ENCODE results near the gene WIPF3. TPM values are rescaled to one million over a fixed set of nuclear protein-coding genes. Genes with fewer than 3 reads are reported as not detected.

WIPF3 gene
- total RNA-seq, 6 experiments from 2014 or later, result not detected

GRCh38 chr7:29810297-29810696, 4.0 kb downstream of the WIPF3 start:
- H3K27ac Mint-ChIP-seq, result no peak overlapping the region
- TF ChIP-seq, protein P1, sequence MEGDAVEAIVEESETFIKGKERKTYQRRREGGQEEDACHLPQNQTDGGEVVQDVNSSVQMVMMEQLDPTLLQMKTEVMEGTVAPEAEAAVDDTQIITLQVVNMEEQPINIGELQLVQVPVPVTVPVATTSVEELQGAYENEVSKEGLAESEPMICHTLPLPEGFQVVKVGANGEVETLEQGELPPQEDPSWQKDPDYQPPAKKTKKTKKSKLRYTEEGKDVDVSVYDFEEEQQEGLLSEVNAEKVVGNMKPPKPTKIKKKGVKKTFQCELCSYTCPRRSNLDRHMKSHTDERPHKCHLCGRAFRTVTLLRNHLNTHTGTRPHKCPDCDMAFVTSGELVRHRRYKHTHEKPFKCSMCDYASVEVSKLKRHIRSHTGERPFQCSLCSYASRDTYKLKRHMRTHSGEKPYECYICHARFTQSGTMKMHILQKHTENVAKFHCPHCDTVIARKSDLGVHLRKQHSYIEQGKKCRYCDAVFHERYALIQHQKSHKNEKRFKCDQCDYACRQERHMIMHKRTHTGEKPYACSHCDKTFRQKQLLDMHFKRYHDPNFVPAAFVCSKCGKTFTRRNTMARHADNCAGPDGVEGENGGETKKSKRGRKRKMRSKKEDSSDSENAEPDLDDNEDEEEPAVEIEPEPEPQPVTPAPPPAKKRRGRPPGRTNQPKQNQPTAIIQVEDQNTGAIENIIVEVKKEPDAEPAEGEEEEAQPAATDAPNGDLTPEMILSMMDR (IDR thresholded peaks at IDR 0.05), result no peak

GRCh38 chr7:29810813-29811482, 4.6 kb downstream of the WIPF3 start:
- Mint-ChIP-seq H3K4me1 (ENCODE audit: low read depth) (no peaks in the 10 kb centered on the region), H3K9me3 (no peaks in the 10 kb centered on the region), H3K4me3 (no peak overlapping the region), H3K36me3 (ENCODE audit: low read depth) (no peaks in the 10 kb centered on the region), H3K27me3 (ENCODE audit: insufficient read depth) (peaks cover 23% of the 10 kb centered on the region), H3K27ac (no peak overlapping the region)
- TF ChIP-seq, protein P1 (IDR thresholded peaks at IDR 0.05), result no peak
- no peak for DNase-seq

More at GRCh38 chr7:29810297-29810696, 4.0 kb downstream of the WIPF3 start:
- H3K36me3 Mint-ChIP-seq (ENCODE audit: low read depth), result no peaks in the 10 kb centered on the region
- no peak for DNase-seq
- peaks cover 28% of the 10 kb centered on the region for H3K27me3 Mint-ChIP-seq (ENCODE audit: insufficient read depth)
- H3K4me1 Mint-ChIP-seq (ENCODE audit: low read depth), result no peaks in the 10 kb centered on the region
- H3K9me3 Mint-ChIP-seq, result no peaks in the 10 kb centered on the region
- no peak overlapping the region for H3K4me3 Mint-ChIP-seq

DNA sequence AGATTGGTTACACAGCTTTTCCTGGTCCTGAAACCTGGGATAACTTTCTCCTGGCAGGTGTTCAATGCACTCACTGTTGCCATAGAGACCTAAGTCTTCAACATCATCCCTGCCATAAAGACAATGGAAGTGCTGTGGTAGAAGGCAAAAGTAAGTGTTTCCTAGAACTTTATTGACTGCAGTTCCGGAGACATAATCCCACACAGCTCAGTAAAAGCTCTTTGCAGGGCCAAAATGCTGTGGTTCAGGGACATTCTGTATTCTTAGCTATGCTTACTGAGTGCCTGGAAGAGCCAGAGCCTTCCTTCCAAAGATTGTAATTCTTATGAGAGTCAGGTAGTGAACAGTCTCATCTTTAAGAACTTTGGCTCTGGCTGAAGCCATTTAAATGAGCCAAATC, 5.3 kb downstream of the WIPF3 start:
- no peak for DNase-seq
- Mint-ChIP-seq H3K27me3 (ENCODE audit: insufficient read depth) (peaks cover 21% of the 10 kb centered on the region), H3K27ac (no peak overlapping the region), H3K36me3 (ENCODE audit: low read depth) (no peaks in the 10 kb centered on the region), H3K9me3 (no peaks in the 10 kb centered on the region), H3K4me3 (no peak overlapping the region), H3K4me1 (ENCODE audit: low read depth) (no peaks in the 10 kb centered on the region)
- TF ChIP-seq, protein P1 (IDR thresholded peaks at IDR 0.05), result no peak

- no peaks in the 10 kb centered on the region for H3K4me1 Mint-ChIP-seq (ENCODE audit: low read depth)
- DNase-seq, result no peak
- TF ChIP-seq, protein P1 (IDR thresholded peaks at IDR 0.05), result no peak
- H3K36me3 Mint-ChIP-seq (ENCODE audit: low read depth), result no peaks in the 10 kb centered on the region
- H3K9me3 Mint-ChIP-seq, result no peaks in the 10 kb centered on the region
- peaks cover 21% of the 10 kb centered on the region for H3K27me3 Mint-ChIP-seq (ENCODE audit: insufficient read depth)
- H3K27ac Mint-ChIP-seq, result no peak overlapping the region
- H3K4me3 Mint-ChIP-seq, result no peak overlapping the region
These were observed 6.0 kb downstream of the WIPF3 start for GRCh38 chr7:29812185-29812876.

DNA sequence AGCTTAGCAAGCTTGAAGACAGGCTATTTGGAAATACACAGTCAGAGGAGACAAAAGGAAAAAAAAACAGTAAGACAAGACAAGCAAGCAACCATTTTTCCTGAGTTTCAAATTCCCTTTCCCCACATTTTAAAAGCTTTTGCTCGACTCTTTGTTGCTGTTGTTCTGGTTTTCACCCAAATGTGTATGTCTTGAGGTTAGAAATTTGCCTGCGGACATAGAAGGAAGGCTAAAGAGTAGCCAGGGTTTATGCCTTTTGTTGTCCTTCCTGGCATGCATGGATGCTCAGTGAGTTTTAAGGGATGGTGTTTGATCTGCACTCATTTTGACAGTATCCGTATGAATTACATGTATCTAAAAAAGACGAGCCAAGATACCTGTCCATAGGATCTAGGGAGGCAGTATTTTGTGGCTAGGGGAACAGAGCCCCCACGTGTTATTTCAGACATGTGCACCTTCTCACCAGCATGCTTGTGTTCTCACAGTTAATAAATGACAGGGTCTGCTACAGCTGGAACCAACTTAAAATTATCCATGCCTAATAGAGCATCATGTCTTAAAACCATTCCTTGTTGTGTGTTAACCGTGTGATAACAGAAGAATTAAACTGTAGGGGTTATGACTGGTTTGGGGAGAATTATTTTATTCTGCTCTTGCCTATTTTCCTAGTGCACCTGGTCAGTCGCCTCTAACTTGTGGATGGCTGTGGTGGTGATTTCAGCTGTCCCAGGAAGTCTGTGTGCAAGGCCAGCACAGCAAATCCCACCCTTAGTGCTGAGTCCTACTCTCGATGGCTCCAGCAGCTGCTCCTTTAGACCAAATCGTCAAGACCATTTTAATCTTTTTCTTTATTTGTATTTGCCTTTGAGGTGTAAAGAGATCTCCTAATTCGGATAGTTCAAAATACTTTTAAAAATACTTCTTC, 9.1 kb downstream of the WIPF3 start:
- H3K27ac Mint-ChIP-seq, result no peak overlapping the region
- no peak for DNase-seq
- peaks cover 7% of the 10 kb centered on the region; the same call in 1 of the 2 replicates for H3K27me3 Mint-ChIP-seq (ENCODE audit: insufficient read depth)
- H3K36me3 Mint-ChIP-seq (ENCODE audit: low read depth), result no peaks in the 10 kb centered on the region
- no peaks in the 10 kb centered on the region for H3K4me1 Mint-ChIP-seq (ENCODE audit: low read depth)
- H3K4me3 Mint-ChIP-seq, result no peak overlapping the region
- no peaks in the 10 kb centered on the region for H3K9me3 Mint-ChIP-seq
- TF ChIP-seq, protein P1 (IDR thresholded peaks at IDR 0.05), result no peak

All from HFFc6 (cell line).